ENCODE measurements around the gene TXNL4B. TPM values are rescaled to one million over a fixed set of nuclear protein-coding genes. Genes with fewer than 3 reads are reported as not detected.
A peak's percentile ranks its signal among the peaks of the same experiment; 100 is the strongest.

The TXNL4B gene
- total and polyA plus RNA-seq, 9 of the 15 experiments (the other 6 are each of a cell fraction or from before 2014, with no cell fraction given) = 11.9 to 38.0 (median 22.3) TPM

- TF ChIP-seq ZNF354B (CRISPR knock-in tag; IDR thresholded peaks at IDR 0.05) = no peak
- no peak for TF ChIP-seq BACH1 (tag; IDR thresholded peaks at IDR 0.05)
- TF ChIP-seq CGGBP1 (CRISPR knock-in tag; IDR thresholded peaks at IDR 0.05) = no peak
- no peak for TF ChIP-seq U2AF2 (optimal IDR thresholded peaks at IDR 0.05; ENCODE audit: low read depth, low read length)
- TF ChIP-seq, protein P1, sequence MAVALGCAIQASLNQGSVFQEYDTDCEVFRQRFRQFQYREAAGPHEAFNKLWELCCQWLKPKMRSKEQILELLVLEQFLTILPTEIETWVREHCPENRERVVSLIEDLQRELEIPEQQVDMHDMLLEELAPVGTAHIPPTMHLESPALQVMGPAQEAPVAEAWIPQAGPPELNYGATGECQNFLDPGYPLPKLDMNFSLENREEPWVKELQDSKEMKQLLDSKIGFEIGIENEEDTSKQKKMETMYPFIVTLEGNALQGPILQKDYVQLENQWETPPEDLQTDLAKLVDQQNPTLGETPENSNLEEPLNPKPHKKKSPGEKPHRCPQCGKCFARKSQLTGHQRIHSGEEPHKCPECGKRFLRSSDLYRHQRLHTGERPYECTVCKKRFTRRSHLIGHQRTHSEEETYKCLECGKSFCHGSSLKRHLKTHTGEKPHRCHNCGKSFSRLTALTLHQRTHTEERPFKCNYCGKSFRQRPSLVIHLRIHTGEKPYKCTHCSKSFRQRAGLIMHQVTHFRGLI (CRISPR knock-in tag; IDR thresholded peaks at IDR 0.05) = no peak
- TF ChIP-seq ZNF311 (CRISPR knock-in tag; IDR thresholded peaks at IDR 0.05) = no peak
- peak; percentile 71 to 81; a peak in 3 of 4 replicates for TF ChIP-seq FOXK2 (conservative IDR thresholded peaks at IDR 0.05 in 1 of 2, IDR thresholded peaks at IDR 0.05 in 1 of 2; ENCODE audit: low read depth in 2 of 2)
- no peak for TF ChIP-seq MAFF (IDR thresholded peaks at IDR 0.05; ENCODE audit: low read length)
- TF ChIP-seq CHD1 (IDR thresholded peaks at IDR 0.05; ENCODE audit: low read length) = no peak
- peak; percentile 83 for TF ChIP-seq TAF7 (tag; IDR thresholded peaks at IDR 0.05)
- TF ChIP-seq NCOA4 (IDR thresholded peaks at IDR 0.05; ENCODE audit: partially characterized antibody) = no peak
- no peak for TF ChIP-seq ZSCAN29 (IDR thresholded peaks at IDR 0.05)
- TF ChIP-seq SRSF9 (IDR thresholded peaks at IDR 0.05; ENCODE audit: borderline replicate concordance, low read depth, low read length) = no peak
- no peak for TF ChIP-seq COPS2 (conservative IDR thresholded peaks at IDR 0.05)
- TF ChIP-seq BCL6 (CRISPR knock-in tag; IDR thresholded peaks at IDR 0.05) = no peak
- TF ChIP-seq, protein P2, sequence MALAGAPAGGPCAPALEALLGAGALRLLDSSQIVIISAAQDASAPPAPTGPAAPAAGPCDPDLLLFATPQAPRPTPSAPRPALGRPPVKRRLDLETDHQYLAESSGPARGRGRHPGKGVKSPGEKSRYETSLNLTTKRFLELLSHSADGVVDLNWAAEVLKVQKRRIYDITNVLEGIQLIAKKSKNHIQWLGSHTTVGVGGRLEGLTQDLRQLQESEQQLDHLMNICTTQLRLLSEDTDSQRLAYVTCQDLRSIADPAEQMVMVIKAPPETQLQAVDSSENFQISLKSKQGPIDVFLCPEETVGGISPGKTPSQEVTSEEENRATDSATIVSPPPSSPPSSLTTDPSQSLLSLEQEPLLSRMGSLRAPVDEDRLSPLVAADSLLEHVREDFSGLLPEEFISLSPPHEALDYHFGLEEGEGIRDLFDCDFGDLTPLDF (CRISPR knock-in tag; IDR thresholded peaks at IDR 0.05) = peak; percentile 41; the same call in 1 of the 2 replicates
- no peak for TF ChIP-seq MCM7 (IDR thresholded peaks at IDR 0.05)
- TF ChIP-seq KAT7 (CRISPR knock-in tag; IDR thresholded peaks at IDR 0.05; ENCODE audit: borderline replicate concordance) = 0 out of 2 replicates have a peak, but pooled peaks have one; percentile 15
- no peak for TF ChIP-seq CBFB (CRISPR knock-in tag; IDR thresholded peaks at IDR 0.05)
- peak; percentile 34 to 54; a peak in 2 of 4 replicates for TF ChIP-seq SIX5 (IDR thresholded peaks at IDR 0.05; ENCODE audit: borderline replicate concordance in 1 of 2, insufficient read depth in 1 of 2, low read depth in 1 of 2, low read length in 2 of 2)
- 0 out of 2 replicates have a peak, but pooled peaks have one; percentile 1 for TF ChIP-seq DPF2 (IDR thresholded peaks at IDR 0.05)
- no peak for TF ChIP-seq MEF2A (IDR thresholded peaks at IDR 0.05; ENCODE audit: control insufficient read depth, low read depth, low read length)
- TF ChIP-seq ZBTB12 (CRISPR knock-in tag; IDR thresholded peaks at IDR 0.05) = peak; percentile 66
- TF ChIP-seq ZNF79 (CRISPR knock-in tag; IDR thresholded peaks at IDR 0.05; ENCODE audit: low read depth) = no peak
- peak; percentile 96 for TF ChIP-seq CREM (IDR thresholded peaks at IDR 0.05; ENCODE audit: low read depth)
Measured at GRCh38 chr16:72093448-72094265, at the start of gene TXNL4B, which contains the start of gene DHX38 (continued).
